GM21367 (cell line): ENCODE data around the gene SIGLEC14.

Experiments used
- ATAC-seq: cut with Tn5 transposase; IDR thresholded peaks from one replicate; pipeline ENCODE4 v1.9.1; 2021; ENCODE audit not compliant: unreplicated experiment

The SIGLEC14 gene

GRCh38 chr19:51626675-51627074 lies 19.9 kb downstream of the SIGLEC14 start:
- ATAC-seq, result no peak

DNA sequence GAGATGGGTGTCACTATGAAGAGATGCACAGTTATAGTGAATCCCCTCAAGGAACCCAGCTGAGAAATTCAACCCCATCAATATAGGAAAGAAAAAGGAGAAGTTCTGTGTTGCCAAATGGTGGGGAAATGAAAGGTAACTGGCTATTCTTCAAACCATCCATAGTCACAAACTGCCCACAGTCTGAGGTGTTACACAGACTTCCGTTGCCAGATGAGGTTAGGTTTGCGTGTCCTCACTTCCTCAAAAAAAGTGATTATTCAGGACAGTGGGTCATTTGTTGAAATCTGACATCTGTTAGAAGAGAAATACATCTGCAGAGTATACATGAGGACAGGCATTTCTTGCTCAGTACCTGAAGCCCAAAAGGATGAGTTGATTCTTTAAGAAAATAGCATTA lies 25.4 kb downstream of the SIGLEC14 start:
- ATAC-seq, result no peak

DNA sequence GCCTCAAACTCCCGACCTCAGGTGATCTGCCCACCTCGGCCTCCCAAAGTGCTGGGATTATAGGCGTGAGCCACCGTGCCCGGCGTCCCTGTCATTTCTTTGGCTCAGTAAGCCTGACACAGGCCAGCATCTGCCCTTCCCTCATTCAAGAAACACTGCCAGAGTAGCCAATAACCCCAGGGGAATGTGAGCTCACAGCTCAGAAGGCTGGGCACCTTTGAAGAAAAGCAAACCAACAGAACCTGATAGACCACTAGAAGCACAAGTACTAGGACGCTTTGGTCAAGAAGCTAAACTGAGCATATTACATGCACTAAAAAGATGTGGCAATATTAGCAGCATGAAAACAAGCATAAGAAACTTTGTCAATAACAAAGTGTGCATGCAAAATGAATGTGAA lies 30.6 kb downstream of the SIGLEC14 start:
- ATAC-seq, result no peak

DNA sequence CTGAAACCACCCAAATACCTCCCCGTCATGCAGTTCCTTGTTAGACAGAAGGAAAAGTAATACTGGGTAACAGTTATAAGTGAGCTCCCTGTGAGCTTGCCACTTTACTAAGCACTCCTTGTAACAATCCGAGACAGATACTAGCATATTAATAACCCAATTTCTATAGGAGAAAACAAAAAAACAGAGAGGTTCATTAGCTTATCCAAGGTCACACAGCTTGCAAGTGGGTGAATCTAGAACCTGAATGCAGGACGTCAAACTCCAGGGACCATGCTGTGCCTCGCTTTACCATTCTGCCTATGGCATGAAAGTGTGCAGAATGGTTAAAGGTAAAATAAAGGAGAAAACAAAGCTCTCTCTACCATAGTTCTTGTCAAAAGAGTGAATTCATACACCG lies 31.8 kb downstream of the SIGLEC14 start:
- ATAC-seq, result no peak

DNA sequence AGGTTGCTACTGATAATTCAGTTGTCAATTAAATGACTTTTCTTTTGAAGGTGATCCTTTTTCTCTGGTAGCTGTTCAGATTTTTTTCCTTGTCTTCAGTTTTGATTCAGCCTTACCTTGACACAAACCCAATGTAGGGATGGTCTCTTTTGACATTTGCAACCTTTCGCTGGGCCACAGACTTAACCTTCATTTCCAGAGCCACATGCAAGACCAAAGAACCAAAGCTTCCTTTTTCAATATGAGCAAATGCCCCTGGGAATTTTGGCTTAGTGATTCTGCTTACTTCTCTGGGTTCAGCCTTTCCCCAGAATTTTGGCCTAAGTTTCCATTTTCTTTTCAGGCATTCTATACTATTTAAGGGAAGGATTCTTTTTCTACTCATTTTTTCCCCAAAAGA lies 36.0 kb downstream of the SIGLEC14 start:
- ATAC-seq, result no peak

DNA sequence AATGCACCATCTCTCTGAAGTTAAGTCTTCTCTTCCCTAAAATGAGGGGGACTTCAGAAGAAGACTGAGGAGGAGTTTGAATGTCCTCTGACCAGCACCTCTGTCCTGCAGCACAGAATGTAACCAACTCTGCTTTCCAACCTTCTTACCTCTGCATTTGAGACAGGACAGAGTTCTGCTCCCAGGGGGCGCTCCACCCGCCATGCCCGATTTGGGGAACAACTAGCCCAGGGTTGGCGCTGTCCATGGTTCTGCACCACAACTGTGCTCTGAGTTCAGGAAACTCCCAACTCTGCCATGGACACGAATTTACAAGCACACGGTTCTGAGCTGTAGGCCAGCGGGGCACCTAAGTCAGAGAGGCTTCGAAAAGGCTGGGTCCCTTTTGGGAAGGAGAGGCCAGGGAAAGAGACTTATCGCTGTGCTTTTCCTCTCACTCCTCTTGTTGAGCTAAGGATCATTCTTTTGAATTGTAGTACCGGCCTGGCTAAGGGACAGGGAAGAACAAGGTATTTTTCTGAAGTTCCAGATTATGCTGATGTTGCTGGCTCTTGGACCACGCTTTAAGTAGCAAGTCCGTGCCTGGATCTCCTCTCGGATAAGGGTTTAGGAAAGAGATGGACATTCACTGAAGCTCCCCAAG lies 38.6 kb downstream of the SIGLEC14 start:
- no peak for ATAC-seq

GRCh38 chr19:51607077-51607476 lies 39.5 kb downstream of the SIGLEC14 start:
- ATAC-seq, result peak; percentile 67

DNA sequence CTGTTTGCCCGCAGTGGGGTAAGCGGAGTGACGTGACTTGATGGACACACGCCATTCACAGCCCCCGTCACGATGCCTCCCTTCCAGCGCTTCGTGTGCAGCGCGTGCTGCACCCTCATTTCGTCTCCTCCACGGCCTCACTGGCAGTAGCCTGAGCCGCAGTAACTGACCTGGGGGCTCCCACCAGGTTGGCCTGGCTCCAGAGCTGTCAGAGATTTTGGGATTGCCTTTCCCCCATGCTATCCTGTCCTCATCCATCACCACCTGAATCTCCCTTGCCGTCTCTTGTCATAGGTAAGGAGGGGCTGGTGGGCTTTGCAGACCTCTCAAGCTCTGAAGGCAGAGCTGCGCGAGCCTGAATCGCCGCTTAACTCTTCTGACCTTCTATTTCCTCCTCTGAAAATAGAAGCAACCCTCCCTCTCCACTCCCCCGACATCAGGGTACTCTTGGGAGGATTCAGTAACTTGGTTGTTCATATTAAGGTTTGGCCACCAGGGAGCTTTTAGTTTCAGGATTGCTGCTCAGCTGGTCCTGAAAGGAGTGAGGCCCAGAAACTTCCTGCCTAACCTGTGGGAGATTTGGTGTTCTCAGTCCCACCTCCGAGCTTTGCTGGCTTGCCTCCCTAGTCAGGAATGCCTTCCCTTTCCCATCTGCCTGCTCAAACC lies 44.3 kb downstream of the SIGLEC14 start:
- ATAC-seq, result no peak

DNA sequence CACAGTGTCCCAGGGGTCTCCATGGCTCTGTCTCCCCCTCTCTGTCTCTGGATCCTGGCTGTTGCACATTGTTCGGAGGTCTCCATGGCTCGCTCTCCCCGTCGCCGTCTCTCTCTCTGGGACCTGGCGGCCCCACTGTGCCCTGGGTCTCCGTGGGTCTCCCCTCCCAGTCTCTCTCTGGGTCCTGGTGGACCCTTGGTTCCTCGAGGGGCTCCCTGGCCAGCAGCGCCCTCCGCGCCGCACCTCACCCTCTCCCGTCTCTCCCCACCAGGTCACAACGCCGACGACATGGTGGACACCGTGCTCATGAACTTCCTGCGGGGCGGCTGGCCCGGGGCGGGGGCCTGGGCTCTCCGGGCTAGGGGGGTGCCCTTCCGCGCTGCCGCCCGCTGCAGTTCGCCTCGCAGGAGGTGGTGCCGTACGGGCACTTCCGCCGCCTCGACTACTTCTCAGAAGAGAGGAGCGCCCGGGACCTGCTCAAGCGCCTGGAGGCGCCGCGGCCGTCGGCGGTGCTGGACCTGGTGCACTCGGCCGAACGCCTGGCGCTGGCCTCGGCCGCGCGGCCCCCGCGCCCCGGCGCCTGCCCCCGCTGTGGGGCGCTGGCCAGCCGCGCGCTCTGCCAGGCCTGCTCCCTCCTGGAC lies 45.6 kb downstream of the SIGLEC14 start:
- no peak for ATAC-seq

DNA sequence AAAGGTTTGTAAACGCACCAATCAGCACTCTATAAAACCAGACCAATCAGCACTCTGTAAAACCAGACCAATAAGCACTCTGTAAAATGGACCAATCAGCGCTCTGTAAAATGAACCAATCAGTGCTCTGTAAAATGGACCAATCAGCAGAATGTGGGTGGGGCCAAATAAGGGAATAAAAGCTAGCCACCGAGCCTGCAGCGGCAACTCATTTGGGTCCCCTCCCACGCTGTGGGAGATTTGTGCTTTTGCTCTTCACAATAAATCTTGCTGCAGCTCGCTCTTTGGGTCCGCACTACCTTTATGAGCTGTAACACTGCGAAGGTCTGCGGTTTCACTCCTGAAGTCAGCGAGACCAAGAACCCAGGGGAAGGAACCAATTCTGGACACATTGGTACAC lies 47.5 kb downstream of the SIGLEC14 start:
- ATAC-seq, result no peak

- ATAC-seq, result no peak
These were observed 48.3 kb downstream of the SIGLEC14 start for GRCh38 chr19:51598159-51598915.

DNA sequence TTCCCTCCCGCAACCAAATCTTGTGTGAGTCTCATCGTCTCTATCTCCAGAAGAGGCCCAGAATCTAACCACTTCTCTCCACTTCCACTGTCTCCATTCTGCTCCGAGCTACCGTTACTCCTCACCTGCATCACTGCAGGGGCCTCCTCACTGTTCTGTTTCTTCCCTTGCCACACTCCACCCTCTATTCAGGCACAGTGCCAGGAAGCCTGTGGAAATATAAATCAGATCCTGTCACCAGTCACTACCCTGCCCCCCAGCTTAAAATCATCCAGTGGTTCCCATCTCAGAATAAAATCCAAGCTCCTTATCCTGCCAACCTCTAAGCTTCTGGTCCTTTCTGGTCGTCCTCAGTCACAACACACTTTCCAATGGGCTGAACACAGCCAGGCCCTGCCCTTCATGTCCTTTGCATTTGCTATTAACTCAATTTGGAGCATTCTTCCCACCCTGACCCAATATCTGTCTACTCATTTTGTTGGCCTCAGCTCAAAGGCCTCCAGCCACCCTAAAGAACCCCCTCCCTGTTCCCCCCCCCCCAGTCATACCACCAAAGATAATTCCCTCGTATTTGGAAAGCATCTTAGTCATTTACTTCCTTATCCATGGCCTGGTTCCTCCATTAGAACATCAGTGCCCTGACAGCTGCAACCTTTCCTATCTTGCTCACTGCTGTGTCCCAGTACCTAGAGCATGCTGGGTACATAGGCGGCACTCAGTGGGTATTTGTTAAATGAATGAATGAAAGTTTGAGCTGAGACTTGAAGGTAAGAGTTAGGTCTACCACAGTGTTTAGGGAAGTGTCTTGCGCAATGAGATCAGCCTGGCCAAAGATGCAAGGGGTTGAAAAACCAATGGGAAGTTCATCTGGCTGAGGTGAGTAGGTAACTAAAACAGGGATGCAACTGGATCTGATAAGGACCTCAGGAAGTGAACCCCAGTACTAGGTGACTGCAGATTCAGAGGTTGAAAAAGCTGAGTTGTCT lies 51.1 kb downstream of the SIGLEC14 start:
- ATAC-seq, result no peak

- no peak for ATAC-seq
These were observed 51.9 kb downstream of the SIGLEC14 start for GRCh38 chr19:51594774-51595109.

DNA sequence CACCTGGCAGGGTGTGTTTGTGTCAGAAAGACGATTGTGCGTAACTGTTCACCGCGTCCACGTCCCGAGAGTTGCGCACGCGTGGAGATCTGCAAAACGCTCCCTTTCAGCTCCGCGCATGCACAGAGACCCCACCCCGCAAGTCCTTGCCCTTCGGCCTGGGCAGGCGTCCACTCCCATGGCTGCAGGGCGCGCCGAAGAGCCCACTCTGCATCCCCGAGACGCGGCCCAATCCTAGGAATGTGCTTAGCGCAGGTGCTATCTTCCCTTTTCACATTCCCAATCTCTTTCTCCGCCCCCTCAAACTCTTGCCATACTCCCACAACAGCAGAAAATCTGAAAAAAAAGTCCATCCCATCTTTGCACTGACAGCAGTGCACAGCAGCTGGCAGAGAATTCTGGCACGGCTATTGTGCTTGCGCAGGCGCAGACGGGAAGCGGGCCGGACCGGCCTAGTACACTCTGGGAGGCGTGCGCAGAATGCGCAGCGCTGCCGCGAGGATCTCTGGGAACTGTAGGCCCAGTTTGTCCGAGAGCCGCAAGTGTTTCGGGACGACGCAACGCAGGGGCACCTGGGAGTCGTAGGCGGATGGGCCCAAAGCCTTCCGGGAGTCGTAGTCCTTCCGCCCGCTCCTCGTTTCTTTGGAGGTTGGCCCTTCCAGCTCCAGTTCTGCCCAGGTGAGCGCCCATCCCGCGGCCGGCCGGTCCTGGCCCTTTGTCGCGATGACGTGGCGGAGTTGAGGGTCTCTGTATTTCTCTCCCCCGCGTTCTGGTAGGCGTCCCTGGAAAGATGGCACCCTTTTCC lies 52.5 kb downstream of the SIGLEC14 start:
- ATAC-seq, result peak; percentile 91

GRCh38 chr19:51593138-51593890 lies 53.3 kb downstream of the SIGLEC14 start:
- no peak for ATAC-seq
